ENCODE data around the gene ATP1B2. TPM values are rescaled to one million over a fixed set of nuclear protein-coding genes. Genes with fewer than 3 reads are reported as not detected.

ATP1B2 gene
- total RNA-seq, 5 donors from 2014 or later (not counting 1 experiment from before 2014, with no cell fraction given) = 0.07 to 0.57 (median 0.43) TPM; not detected in 1

DNA sequence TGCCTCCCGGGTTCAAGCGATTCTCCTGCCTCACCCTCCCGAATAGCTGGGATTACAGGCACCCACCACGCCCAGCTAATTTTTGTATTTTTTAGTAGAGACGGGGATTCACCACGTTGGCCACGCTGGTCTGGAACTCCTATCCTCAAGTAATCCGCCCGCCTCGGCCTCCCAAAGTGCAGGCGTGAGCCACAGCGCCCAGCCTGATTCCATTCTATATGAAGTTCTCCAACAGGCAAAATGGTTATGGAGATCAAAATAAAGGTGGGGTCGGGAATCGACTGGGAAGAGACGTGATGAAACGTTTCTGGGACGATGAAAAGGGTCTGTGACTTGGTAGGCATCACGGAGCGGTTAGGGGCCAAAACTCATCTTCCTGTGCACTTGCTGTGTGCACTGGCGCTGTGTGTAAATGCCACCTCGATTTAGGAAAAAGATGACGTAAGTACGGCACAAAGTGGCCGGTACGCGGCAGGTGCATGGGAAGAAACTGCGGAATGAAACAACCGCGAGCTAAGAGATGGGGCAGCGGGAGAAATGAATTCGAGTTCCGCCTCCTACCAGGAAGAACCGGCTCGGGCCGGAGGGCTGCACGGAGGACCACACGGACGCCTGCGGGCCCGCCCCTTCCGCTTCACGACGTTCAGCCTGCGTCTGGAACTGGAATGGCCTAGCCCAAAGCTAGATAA is 35.0 kb downstream of the ATP1B2 start:
- Histone ChIP-seq H3K27me3 (replicated peaks in 1 of 2; ENCODE audit: control insufficient read depth in 2 of 2, extremely low read depth in 1 of 2, insufficient read depth in 2 of 2, low read length in 1 of 2) (no peaks in the 10 kb centered on the region), H3K27ac (ENCODE audit: low read length) (peak overlapping the region; percentile 98), H3K4me1 (ENCODE audit: control insufficient read depth in 1 of 2, extremely low read depth in 1 of 2, insufficient read depth in 2 of 2, low read length in 2 of 2) (peaks cover 17 to 35% of the 10 kb centered on the region in 2 experiments), H3K9me3 (no peaks in the 10 kb centered on the region), H3K4me3 (ENCODE audit: control insufficient read depth in 1 of 2, extremely low read depth in 1 of 2, low read length in 1 of 2) (peak overlapping the region; percentile 89 to 99), H3K36me3 (ENCODE audit: control insufficient read depth in 2 of 2, extremely low read depth in 1 of 2, insufficient read depth in 1 of 2, low read length in 1 of 2) (peaks cover 0 to 7% of the 10 kb centered on the region in 2 donors)
- Mint-ChIP-seq H3K27ac (peak overlapping the region; percentile 100), H3K36me3 (peaks cover 3% of the 10 kb centered on the region), H3K27me3 (no peaks in the 10 kb centered on the region), H3K4me3 (peak overlapping the region; percentile 85 to 99 (median 96)), H3K4me1 (peaks cover 43 to 52% (median 52%) of the 10 kb centered on the region in 3 donors), H3K9me3 (no peaks in the 10 kb centered on the region)
- WGBS (ENCODE audit: insufficient coverage) = 4% methylated on average over 35 of the region's 44 CpGs
- DNase-seq (peak; percentile 70 to 95 (median 87)), ATAC-seq (replicated peaks in 1 of 4) (peak; percentile 64 to 69 (median 64))
- ChIA-PET POLR2A (interaction anchor here (0.6 to 1.2 kb wide), 7 partner anchors 35 to 486 kb away, joined by 3 to 7 read pairs (median 4); partner anchors contain the start of genes ATP1B2 (in 1 of the 2), MPDU1 (in 1 of the 2) and SAT2 (in 1 of the 2)), CTCF (interaction anchor here (0.5 to 4.0 kb wide), 9 partner anchors 13 to 1286 kb away, joined by 3 to 36 read pairs (median 4); partner anchors contain the start of genes FXR2 (in 1 of the 2), SAT2 (in 1 of the 2) and TMEM102 (in 1 of the 2))

DNA sequence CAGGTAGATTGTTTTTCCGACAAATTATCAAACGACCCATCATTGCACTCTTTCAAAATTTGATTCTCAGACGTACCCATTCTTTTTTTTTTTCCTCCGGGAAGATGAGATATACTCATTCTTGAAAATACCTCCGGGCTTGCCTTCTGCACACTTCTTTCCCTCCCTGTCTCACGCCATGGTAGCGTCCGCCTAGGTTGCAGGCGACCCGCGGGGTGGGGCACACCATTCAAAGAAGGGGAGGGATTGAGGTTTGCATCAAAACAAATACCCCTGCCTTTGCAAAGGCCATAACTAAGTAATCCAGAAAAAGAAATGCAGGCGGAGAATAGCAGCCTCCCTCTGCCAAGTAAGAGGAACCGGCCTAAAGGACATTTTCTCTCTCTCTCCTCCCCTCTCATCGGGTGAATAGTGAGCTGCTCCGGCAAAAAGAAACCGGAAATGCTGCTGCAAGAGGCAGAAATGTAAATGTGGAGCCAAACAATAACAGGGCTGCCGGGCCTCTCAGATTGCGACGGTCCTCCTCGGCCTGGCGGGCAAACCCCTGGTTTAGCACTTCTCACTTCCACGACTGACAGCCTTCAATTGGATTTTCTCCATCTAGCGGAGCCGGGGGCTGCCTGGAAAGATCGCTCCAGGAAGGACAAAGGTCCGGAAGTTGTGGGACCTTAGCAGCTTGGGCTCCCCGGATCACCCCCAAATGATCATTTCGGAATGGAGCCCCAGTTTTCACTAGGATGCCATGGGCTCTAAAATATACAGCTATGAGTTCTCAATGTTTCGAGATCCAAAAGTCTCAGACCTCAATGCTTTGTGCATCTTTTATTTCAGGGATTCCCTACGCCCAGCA is 35.7 kb downstream of the ATP1B2 start:
- 0% methylated on average over 13 of the region's 30 CpGs for WGBS (ENCODE audit: insufficient coverage)
- ATAC-seq (replicated peaks in 1 of 4) = peak; percentile 53 to 55 (median 54)
- peak; percentile 55 to 90 (median 75) for DNase-seq
- H3K4me1 ChIP-seq (ENCODE audit: control insufficient read depth in 1 of 2, extremely low read depth in 1 of 2, insufficient read depth in 2 of 2, low read length in 2 of 2) = peaks cover 17 to 35% of the 10 kb centered on the region in 2 experiments
- Mint-ChIP-seq H3K36me3 (peaks cover 6% of the 10 kb centered on the region), H3K4me1 (peaks cover 43 to 52% (median 52%) of the 10 kb centered on the region in 3 donors), H3K27ac (peak overlapping the region; percentile 100), H3K9me3 (no peaks in the 10 kb centered on the region), H3K4me3 (peak overlapping the region; percentile 85 to 99 (median 96)), H3K27me3 (no peaks in the 10 kb centered on the region)
- peak overlapping the region; percentile 89 to 99 for H3K4me3 ChIP-seq (ENCODE audit: control insufficient read depth in 1 of 2, extremely low read depth in 1 of 2, low read length in 1 of 2)
- POLR2A ChIA-PET = interaction anchor here (0.6 to 1.6 kb wide), 11 partner anchors 36 to 556 kb away, joined by 3 to 7 read pairs (median 5); partner anchors contain the start of genes ATP1B2 (in 1 of the 2), MPDU1 (in 1 of the 2) and SAT2 (in 1 of the 2)
- H3K36me3 ChIP-seq (ENCODE audit: control insufficient read depth in 2 of 2, extremely low read depth in 1 of 2, insufficient read depth in 1 of 2, low read length in 1 of 2) = peaks cover 0 to 7% of the 10 kb centered on the region in 2 donors
- no peaks in the 10 kb centered on the region for H3K9me3 ChIP-seq
- CTCF ChIA-PET = interaction anchor here (0.5 to 4.0 kb wide), 33 partner anchors 35 to 691 kb away, joined by 3 to 36 read pairs (median 4); partner anchors contain the start of genes ATP1B2 (in 1 of the 2), FXR2 (in 1 of the 2), GABARAP (in 1 of the 2) and KRABD2 (in 1 of the 2)
- H3K27ac ChIP-seq (ENCODE audit: low read length) = peak overlapping the region; percentile 98
- no peaks in the 10 kb centered on the region for H3K27me3 ChIP-seq (replicated peaks in 1 of 2; ENCODE audit: control insufficient read depth in 2 of 2, extremely low read depth in 1 of 2, insufficient read depth in 2 of 2, low read length in 1 of 2)

DNA sequence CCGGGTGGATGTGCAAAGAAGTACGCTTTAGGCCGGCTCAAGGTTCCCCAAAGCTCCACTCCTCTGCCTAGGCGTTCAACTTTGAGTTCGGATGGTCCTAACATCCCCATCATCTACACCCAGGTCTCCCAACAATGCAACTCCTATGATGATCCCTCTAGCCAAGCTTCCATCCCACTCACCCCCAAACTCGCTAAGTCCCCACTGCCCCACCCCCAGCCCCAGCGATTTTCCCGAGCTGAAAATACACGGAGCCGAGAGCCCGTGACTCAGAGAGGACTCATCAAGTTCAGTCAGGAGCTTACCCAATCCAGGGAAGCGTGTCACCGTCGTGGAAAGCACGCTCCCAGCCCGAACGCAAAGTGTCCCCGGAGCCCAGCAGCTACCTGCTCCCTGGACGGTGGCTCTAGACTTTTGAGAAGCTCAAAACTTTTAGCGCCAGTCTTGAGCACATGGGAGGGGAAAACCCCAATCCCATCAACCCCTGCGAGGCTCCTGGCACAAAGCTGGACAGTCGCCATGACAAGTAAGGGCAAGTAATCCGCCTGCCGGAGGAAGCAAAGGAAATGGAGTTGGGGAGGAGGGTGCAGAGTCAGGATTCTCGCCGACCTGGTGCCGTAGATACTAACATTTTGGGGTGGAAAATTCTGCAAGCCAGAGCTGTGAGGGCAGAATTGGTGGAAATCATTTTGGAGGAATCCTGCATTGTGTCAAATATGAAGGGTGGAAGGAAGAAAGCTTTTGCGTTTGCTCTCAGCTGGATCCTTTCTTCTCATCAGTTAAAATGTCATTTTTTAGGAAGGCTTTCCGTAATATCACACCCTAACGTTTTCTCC is 36.6 kb downstream of the ATP1B2 start, which contains the start of gene TP53:
TSS of gene TP53 (minus strand) at position 419 of the 836 bp plus-strand sequence. CDS start 10,896 bp downstream, outside the sequence.
- H3K4me3 ChIP-seq (ENCODE audit: control insufficient read depth in 1 of 2, extremely low read depth in 1 of 2, low read length in 1 of 2) = peak within 1 kb of the TSS; percentile 89 to 99
- under 1% methylated on average over 24 of the region's 30 CpGs for WGBS (ENCODE audit: insufficient coverage)
- ChIA-PET CTCF (interaction anchor here (0.5 to 4.0 kb wide), 42 partner anchors 13 to 690 kb away, joined by 3 to 36 read pairs (median 4); partner anchors contain the start of genes ATP1B2 (in 2 of the 2), ACADVL (in 1 of the 2), DLG4 (in 1 of the 2) and FXR2 (in 1 of the 2)), POLR2A (interaction anchor here (0.5 to 1.6 kb wide), 19 partner anchors 9 to 762 kb away, joined by 3 to 7 read pairs (median 4); partner anchors contain the start of genes SAT2 (in 2 of the 2), ATP1B2 (in 1 of the 2), CNTROB (in 1 of the 2) and MPDU1 (in 1 of the 2))
- ATAC-seq (replicated peaks in 1 of 4) (peak; percentile 47 to 62 (median 58)), DNase-seq (peak; percentile 70 to 94 (median 87))
- peak within 1 kb of the TSS; percentile 100 for H3K27ac Mint-ChIP-seq
- peak within 1 kb of the TSS; percentile 98 for H3K27ac ChIP-seq (ENCODE audit: low read length)
- H3K27me3 Mint-ChIP-seq = no peaks in the 10 kb centered on the region
- H3K27me3 ChIP-seq (replicated peaks in 1 of 2; ENCODE audit: control insufficient read depth in 2 of 2, extremely low read depth in 1 of 2, insufficient read depth in 2 of 2, low read length in 1 of 2) = no peaks in the 10 kb centered on the region
- no peaks in the 10 kb centered on the region for H3K9me3 Mint-ChIP-seq
- H3K36me3 Mint-ChIP-seq = peaks cover 6% of the 10 kb centered on the region
- peaks cover 17 to 35% of the 10 kb centered on the region in 2 experiments for H3K4me1 ChIP-seq (ENCODE audit: control insufficient read depth in 1 of 2, extremely low read depth in 1 of 2, insufficient read depth in 2 of 2, low read length in 2 of 2)
- H3K9me3 ChIP-seq = no peaks in the 10 kb centered on the region
- peaks cover 43 to 52% (median 52%) of the 10 kb centered on the region in 3 donors for H3K4me1 Mint-ChIP-seq
- peak within 1 kb of the TSS; percentile 85 to 99 (median 96) for H3K4me3 Mint-ChIP-seq
- H3K36me3 ChIP-seq (ENCODE audit: control insufficient read depth in 2 of 2, extremely low read depth in 1 of 2, insufficient read depth in 1 of 2, low read length in 1 of 2) = peaks cover 0 to 7% of the 10 kb centered on the region in 2 donors

DNA sequence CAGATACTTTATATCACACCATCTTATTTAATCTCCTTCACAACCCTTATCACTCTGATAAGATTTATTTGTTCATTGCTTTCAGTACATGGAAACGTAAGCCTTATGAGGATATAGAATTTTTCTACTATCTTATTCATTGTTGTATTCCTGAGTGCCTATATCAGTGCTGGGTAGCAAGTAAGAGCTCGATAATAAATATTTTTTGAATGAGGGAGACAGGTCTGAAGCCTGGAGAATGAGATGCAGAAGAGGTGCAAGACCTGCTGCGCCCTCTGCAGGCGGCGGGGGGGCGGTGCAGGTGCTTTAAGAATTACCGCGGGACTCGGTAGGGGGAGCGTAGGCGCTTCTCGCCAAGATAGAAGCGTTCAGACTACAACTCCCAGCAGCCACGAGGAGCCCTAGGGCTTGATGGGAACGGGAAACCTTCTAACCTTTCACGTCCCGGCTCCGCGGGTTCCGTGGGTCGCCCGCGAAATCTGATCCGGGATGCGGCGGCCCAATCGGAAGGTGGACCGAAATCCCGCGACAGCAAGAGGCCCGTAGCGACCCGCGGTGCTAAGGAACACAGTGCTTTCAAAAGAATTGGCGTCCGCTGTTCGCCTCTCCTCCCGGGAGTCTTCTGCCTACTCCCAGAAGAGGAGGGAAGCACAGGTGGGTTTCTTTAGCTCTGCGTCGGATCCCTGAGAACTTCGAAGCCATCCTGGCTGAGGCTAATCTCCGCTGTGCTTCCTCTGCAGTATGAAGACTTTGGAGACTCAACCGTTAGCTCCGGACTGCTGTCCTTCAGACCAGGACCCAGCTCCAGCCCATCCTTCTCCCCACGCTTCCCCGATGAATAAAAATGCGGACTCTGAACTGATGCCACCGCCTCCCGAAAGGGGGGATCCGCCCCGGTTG is 37.4 kb downstream of the ATP1B2 start, which contains the start of gene WRAP53:
TSS of gene WRAP53 (plus strand) at position 570 of the 900 bp plus-strand sequence. CDS start at position 742, 172 bp downstream.
- Histone ChIP-seq H3K27ac (ENCODE audit: low read length) (peak within 1 kb of the TSS; percentile 98), H3K4me3 (ENCODE audit: control insufficient read depth in 1 of 2, extremely low read depth in 1 of 2, low read length in 1 of 2) (peak within 1 kb of the TSS; percentile 89 to 99), H3K9me3 (no peaks in the 10 kb centered on the region), H3K4me1 (ENCODE audit: control insufficient read depth in 1 of 2, extremely low read depth in 1 of 2, insufficient read depth in 2 of 2, low read length in 2 of 2) (peaks cover 17 to 33% of the 10 kb centered on the region in 2 experiments), H3K36me3 (ENCODE audit: control insufficient read depth in 2 of 2, extremely low read depth in 1 of 2, insufficient read depth in 1 of 2, low read length in 1 of 2) (peaks cover 0 to 7% of the 10 kb centered on the region in 2 donors), H3K27me3 (replicated peaks in 1 of 2; ENCODE audit: control insufficient read depth in 2 of 2, extremely low read depth in 1 of 2, insufficient read depth in 2 of 2, low read length in 1 of 2) (no peaks in the 10 kb centered on the region)
- Mint-ChIP-seq H3K27me3 (no peaks in the 10 kb centered on the region), H3K9me3 (no peaks in the 10 kb centered on the region), H3K4me1 (peaks cover 39 to 52% (median 48%) of the 10 kb centered on the region in 3 donors), H3K27ac (peak within 1 kb of the TSS; percentile 100), H3K36me3 (peaks cover 10% of the 10 kb centered on the region), H3K4me3 (peak within 1 kb of the TSS; percentile 85 to 99 (median 96))
- ChIA-PET CTCF (interaction anchor here (0.5 to 4.0 kb wide), 32 partner anchors 11 to 749 kb away, joined by 3 to 36 read pairs (median 4); partner anchors contain the start of genes ATP1B2 (in 2 of the 2), ACADVL (in 1 of the 2), DLG4 (in 1 of the 2) and FXR2 (in 1 of the 2)), POLR2A (interaction anchor here (0.5 to 1.6 kb wide), 12 partner anchors 10 to 457 kb away, joined by 3 to 7 read pairs (median 4); partner anchors contain the start of genes SAT2 (in 2 of the 2), CNTROB (in 1 of the 2), SOX15 (in 1 of the 2) and TRAPPC1 (in 1 of the 2))
- ATAC-seq (replicated peaks in 1 of 4) (peak; percentile 78 to 82 (median 81)), DNase-seq (peak; percentile 91 to 97 (median 94))
- under 1% methylated on average over 40 of the region's 51 CpGs for WGBS (ENCODE audit: insufficient coverage)

All from T-cell (primary cell).